Caco-2 (cell line): Measurements from ENCODE around the gene KPNA3. TPM values are rescaled to one million over a fixed set of nuclear protein-coding genes. Genes with fewer than 3 reads are reported as not detected.

ENCODE experiments used
- BruUV-seq: library from RNA; stranded (reverse); fragments of 400-500 nt; replicated peaks from 2 replicates; lab custom pipeline; 2021; lab: Mats Ljungman, UMichigan
- CTCF ChIA-PET: fragments of 300-600 bp; sonication (Branson Sonifier 250); formaldehyde crosslinking; loops from one replicate; lab custom pipeline; 2022; ENCODE audit warnings: antibody characterized with exemption; lab: Charles Lee
- POLR2A ChIA-PET: fragments of 300-600 bp; sonication (Branson Sonifier 250); formaldehyde crosslinking; loops from one replicate; lab custom pipeline; 2022; ENCODE audit warnings: antibody characterized with exemption; lab: Charles Lee
- DNase-seq, 2 experiments: peaks; one replicate each; pipeline versions ENCODE4 v3.0.0 to v3.0.0-alpha.2; 2020 to 2022
- H3K27me3 ChIP-seq: replicated peaks from 2 replicates; pipeline ENCODE4 v1.6.0; 2011; ENCODE audit warnings: low read length; ENCODE audit not compliant: control insufficient read depth, insufficient read depth
- H3K36me3 ChIP-seq: 2 replicates; pipeline ENCODE4 v1.5.1; 2011; ENCODE audit warnings: low read length; ENCODE audit not compliant: control insufficient read depth, insufficient read depth
- H3K4me1 ChIP-seq: fragments of 250-450 bp; sonication (Bioruptor Pico); 2 replicates; pipeline ENCODE4 v1.5.1; 2020; ENCODE audit warnings: mild to moderate bottlenecking
- H3K4me3 ChIP-seq: 2 replicates; pipeline ENCODE4 v1.5.1; 2011; ENCODE audit warnings: low read depth, mild to moderate bottlenecking, control low read depth, low read length
- H3K9me3 ChIP-seq: fragments of 250-450 bp; sonication (Bioruptor Pico); 2 replicates; pipeline ENCODE4 v1.5.1; 2020; ENCODE audit warnings: mild to moderate bottlenecking, moderate library complexity
- H3K27ac Mint-ChIP-seq: one replicate; pipeline ENCODE4 v1.8.0; 2022; ENCODE audit warnings: mixed read lengths; ENCODE audit not compliant: unreplicated experiment
- H3K27me3 Mint-ChIP-seq: one replicate; pipeline ENCODE4 v1.8.0; 2022; ENCODE audit warnings: mixed read lengths; ENCODE audit not compliant: insufficient read depth, unreplicated experiment
- H3K36me3 Mint-ChIP-seq: one replicate; pipeline ENCODE4 v1.8.0; 2022; ENCODE audit warnings: mild to moderate bottlenecking, mixed read lengths; ENCODE audit not compliant: insufficient read depth, unreplicated experiment
- H3K4me1 Mint-ChIP-seq: one replicate; pipeline ENCODE4 v1.8.0; 2022; ENCODE audit warnings: low read depth, mixed read lengths; ENCODE audit not compliant: unreplicated experiment
- H3K4me3 Mint-ChIP-seq: one replicate; pipeline ENCODE4 v1.8.0; 2022; ENCODE audit warnings: mild to moderate bottlenecking, moderate library complexity, mixed read lengths; ENCODE audit not compliant: unreplicated experiment
- H3K9me3 Mint-ChIP-seq: one replicate; pipeline ENCODE4 v1.8.0; 2022; ENCODE audit warnings: mixed read lengths; ENCODE audit not compliant: unreplicated experiment
- CTCF ChIP-seq, 2 experiments: fragments of 200-600 bp in 1 of 2; IDR thresholded peaks; 1 replicate in 1 of 2; 2 replicates in 1 of 2; pipeline versions ENCODE4 v1.5.1 to v1.8.0; 2011 to 2022; ENCODE audit warnings: antibody characterized with exemption in 1 of 2, control low read depth in 1 of 2, inconsistent platforms in 1 of 2, low read depth in 1 of 2, low read length in 1 of 2, mild to moderate bottlenecking in 1 of 2, moderate library complexity in 1 of 2; ENCODE audit not compliant: insufficient read depth in 1 of 2, severe bottlenecking in 1 of 2, unreplicated experiment in 1 of 2
- intact Hi-C: fragments of 100-400 bp; cut with micrococcal nuclease; formaldehyde crosslinking; loops from one replicate; pipeline ENCODE4 v1.10.0; 2022; ENCODE audit not compliant: unreplicated experiment
- total RNA-seq: library from RNA; stranded (reverse); gene quantifications from 2 replicates; pipeline ENCODE4 v1.2.3, GENCODE V29; 2022

The KPNA3 gene
- total RNA-seq, 1 experiment from 2014 or later, result 81.9 TPM

DNA sequence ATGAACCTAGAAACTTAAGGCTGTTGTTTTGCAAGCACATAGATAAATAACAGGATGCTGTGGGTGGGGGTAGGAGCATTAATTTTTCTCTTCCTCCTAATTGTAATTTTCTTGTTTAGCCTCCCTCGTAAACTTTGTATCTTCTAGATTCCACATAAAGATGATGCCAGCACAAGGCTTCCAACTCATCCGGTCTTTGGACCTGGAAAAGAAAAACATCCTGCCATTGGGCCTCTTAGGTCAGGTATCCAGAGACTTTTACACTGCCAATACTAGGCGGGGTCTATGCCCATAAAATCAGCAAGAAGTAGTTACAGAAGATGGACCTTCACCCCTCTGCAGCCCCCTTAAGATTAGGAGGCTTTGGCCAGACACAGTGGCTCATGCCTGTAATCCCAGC lies 35.4 kb upstream of the KPNA3 start:
- DNase-seq, result no peak
- Mint-ChIP-seq H3K4me1 (peaks cover 13% of the 10 kb centered on the region), H3K36me3 (no peaks in the 10 kb centered on the region), H3K4me3 (no peak overlapping the region), H3K9me3 (peaks cover 10% of the 10 kb centered on the region), H3K27ac (no peak overlapping the region), H3K27me3 (no peaks in the 10 kb centered on the region)
- BruUV-seq, result no TSS peak
- no peaks in the 10 kb centered on the region for H3K27me3 ChIP-seq
- H3K36me3 ChIP-seq, result no peaks in the 10 kb centered on the region
- no peak overlapping the region for H3K4me3 ChIP-seq
- H3K4me1 ChIP-seq, result peaks cover 13% of the 10 kb centered on the region
- H3K9me3 ChIP-seq, result no peaks in the 10 kb centered on the region
- TF ChIP-seq CTCF (IDR thresholded peaks at IDR 0.05; ENCODE audit: insufficient read depth in 1 of 2, low read depth in 1 of 2, low read length in 1 of 2, severe bottlenecking in 1 of 2, unreplicated experiment in 1 of 2), result no peak
- POLR2A ChIA-PET, result no interaction called here
- CTCF ChIA-PET, result no interaction called here
- intact Hi-C loops, result no loop called here

- Histone ChIP-seq H3K4me1 (peaks cover 13% of the 10 kb centered on the region), H3K9me3 (no peaks in the 10 kb centered on the region), H3K4me3 (no peak overlapping the region), H3K36me3 (no peaks in the 10 kb centered on the region), H3K27me3 (no peaks in the 10 kb centered on the region)
- Mint-ChIP-seq H3K27me3 (no peaks in the 10 kb centered on the region), H3K36me3 (no peaks in the 10 kb centered on the region), H3K27ac (no peak overlapping the region), H3K4me3 (no peak overlapping the region), H3K9me3 (peaks cover 11% of the 10 kb centered on the region), H3K4me1 (peaks cover 13% of the 10 kb centered on the region)
- intact Hi-C loops, result no loop called here
- POLR2A ChIA-PET, result no interaction called here
- no peak for TF ChIP-seq CTCF (IDR thresholded peaks at IDR 0.05; ENCODE audit: insufficient read depth in 1 of 2, low read depth in 1 of 2, low read length in 1 of 2, severe bottlenecking in 1 of 2, unreplicated experiment in 1 of 2)
- no TSS peak for BruUV-seq
- DNase-seq, result no peak
- CTCF ChIA-PET, result no interaction called here
Observed at GRCh38 chr13:49827336-49827735, 34.9 kb upstream of the KPNA3 start.

DNA sequence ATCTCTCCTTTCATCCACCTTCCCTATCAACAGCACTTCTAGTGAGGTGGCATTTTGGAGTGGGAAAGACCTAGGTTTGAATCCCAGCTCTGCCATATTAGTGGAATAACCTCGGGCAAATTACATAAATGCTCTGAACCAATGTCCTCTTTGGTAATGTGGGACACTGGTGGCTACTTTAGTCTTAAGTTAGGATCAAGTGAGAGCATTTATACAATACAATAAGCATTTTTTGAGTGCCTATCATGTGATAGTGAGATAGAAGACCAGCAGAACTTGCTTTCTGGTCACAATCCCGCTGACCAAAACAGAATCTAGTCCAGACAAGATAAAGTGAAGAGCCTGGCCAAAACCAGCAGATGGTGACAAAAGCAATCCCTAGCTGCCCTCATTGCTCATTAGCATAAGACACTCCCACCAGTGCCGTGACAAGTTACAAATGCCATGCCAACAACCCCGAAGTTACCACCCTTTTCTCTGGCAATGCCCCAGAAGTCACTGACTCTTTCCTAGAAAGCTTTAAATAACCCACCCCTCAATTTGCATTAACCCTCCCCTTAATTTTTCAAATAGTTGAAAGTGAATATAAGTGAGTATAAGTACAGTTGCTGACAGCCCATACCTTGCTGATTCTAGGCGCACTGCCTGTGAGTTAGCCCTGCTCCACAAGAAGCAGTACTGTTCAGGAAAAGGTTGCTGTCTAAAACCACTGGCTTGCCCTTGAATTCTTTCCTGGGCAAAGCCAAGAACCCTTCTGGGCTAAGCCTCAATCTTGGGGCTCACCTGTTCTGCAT lies 28.9 kb upstream of the KPNA3 start:
- H3K4me1 Mint-ChIP-seq, result peaks cover 29% of the 10 kb centered on the region
- intact Hi-C loops, result loop anchor here (2.0 kb wide), 1 partner anchor 27 kb away; no protein-coding TSS in a partner anchor

More for the DNA sequence above, 28.9 kb upstream of the KPNA3 start:
- Histone ChIP-seq H3K27me3 (no peaks in the 10 kb centered on the region), H3K9me3 (no peaks in the 10 kb centered on the region; the same call in 1 of the 2 replicates), H3K4me3 (no peak overlapping the region), H3K4me1 (peaks cover 32% of the 10 kb centered on the region), H3K36me3 (no peaks in the 10 kb centered on the region)
- Mint-ChIP-seq H3K27ac (peak overlapping the region; percentile 29), H3K27me3 (no peaks in the 10 kb centered on the region), H3K9me3 (peaks cover 11% of the 10 kb centered on the region), H3K4me3 (no peak overlapping the region), H3K36me3 (peaks cover 6% of the 10 kb centered on the region)
- CTCF ChIA-PET, result interaction anchor here (0.6 to 1.7 kb wide), 7 partner anchors 10 to 153 kb away, joined by 3 to 12 read pairs (median 3); partner anchors contain the start of genes KPNA3 and SPRYD7
- no peak for TF ChIP-seq CTCF (IDR thresholded peaks at IDR 0.05; ENCODE audit: insufficient read depth in 1 of 2, low read depth in 1 of 2, low read length in 1 of 2, severe bottlenecking in 1 of 2, unreplicated experiment in 1 of 2)
- POLR2A ChIA-PET, result interaction anchor here (0.8 to 1.7 kb wide), 3 partner anchors 10 to 261 kb away, joined by 3 to 19 read pairs (median 3); partner anchors contain the start of gene KPNA3
- DNase-seq, result no peak
- no TSS peak for BruUV-seq
